GM18858 (cell line): ENCODE results near the gene KLHL17.
"Not testable (repeated sequence)": the region's sequence is repeated elsewhere in the genome, so short reads cannot be mapped to it uniquely, and the experiment has no call there.

Experiments
- ATAC-seq: cut with Tn5 transposase; IDR thresholded peaks from one replicate; pipeline ENCODE4 v1.9.1; 2021; ENCODE audit not compliant: unreplicated experiment

Gene KLHL17

DNA sequence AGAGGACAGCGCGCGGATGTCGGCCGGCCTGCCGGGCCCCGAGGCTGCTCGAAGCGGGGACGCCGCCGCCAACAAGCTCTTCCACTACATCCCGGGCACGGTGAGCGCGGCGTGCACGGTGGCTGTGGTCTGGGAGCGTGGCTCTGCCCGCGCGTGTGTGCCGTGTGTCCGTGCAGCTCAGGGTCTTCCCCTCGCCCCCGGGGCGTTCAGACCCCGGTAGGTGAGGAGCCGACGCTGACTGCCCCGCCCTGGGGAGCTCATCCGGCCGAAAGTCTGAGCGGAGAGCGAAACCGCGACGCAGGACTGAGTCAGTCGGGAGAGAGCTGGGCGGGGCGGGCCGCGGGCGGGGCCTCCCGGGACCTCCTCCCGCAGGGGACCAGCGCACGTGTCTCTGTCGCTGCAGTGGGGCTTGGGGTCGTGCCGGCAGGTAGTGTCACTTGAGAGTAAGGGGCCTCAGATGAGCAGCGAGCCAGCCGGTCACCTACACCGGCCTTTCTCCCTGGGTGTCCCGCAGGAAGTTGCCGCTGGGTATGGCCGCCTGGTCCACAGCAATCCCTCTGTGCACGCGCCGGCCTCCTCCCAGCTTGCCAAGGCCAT, 6.4 kb downstream of the KLHL17 start:
- no peak for ATAC-seq

DNA sequence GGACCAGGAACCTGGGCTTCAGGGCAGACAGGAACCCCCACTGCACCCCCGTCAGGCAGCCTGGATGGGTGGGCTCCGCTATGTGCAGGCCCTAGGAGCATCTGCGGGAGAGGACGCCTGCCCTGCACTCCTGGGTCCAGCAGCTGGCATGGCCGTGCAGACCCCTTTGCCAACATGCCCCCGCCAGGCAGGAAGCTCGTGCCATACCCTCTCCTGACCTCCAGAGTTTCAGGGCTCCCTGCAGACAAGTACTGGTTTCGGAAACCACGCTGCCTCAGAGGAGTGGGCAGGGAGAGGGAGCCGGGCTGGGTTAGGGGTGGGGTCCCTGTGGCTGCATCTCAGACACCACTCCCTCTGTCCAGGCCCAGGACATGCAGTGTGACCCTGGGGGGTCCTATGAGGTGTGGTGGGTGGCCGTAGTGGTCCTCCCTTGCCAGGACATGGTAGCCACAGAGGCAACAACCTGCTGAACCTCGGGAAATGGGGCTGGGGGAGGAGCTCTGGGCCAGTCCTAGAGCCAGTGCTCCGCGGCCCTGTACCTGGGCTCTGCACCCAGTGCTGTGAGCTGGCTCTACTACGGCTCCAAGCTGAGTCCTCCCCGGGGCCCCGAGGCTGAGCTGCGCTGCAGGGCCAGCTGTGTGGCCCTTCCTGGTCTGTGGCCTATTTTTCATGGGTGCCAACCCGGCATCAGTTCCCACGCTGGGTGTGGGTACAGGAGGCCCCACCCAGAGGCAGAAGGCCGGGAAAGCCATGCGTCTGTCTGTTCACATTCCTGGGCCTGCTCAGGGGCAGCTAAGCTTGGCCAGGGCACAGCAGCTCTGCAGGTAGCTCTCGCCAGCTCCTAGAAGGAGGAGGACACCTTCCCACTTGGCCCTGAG, 7.3 kb downstream of the KLHL17 start:
- ATAC-seq, result no peak

DNA sequence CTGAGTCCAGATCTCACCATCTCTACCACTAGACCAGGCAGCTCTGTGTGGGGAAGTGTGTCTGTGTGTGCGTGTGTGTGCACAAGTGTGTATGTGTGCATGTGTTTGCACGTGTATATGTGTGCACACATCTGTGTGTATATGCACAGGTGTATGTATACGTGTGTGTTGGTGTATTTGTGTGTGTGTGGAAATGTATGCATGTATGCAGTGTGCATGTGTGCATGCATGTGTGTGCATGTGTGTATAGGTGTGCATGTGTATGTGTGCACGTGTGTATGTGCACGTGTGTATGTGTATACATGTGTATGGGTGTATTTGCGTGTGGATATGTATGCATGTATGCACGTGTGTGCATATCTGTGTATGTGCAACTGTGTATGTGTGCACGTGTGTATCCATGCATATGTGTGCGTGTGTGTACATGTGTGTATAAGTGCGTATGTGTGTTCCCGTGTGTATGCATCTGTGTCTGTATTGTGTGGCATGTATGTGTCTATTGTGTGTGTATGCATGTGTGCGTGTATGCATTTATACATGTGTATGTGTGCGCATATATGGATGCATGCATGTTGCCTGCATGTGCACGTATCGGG, 9.0 kb downstream of the KLHL17 start:
- ATAC-seq, result no peak

DNA sequence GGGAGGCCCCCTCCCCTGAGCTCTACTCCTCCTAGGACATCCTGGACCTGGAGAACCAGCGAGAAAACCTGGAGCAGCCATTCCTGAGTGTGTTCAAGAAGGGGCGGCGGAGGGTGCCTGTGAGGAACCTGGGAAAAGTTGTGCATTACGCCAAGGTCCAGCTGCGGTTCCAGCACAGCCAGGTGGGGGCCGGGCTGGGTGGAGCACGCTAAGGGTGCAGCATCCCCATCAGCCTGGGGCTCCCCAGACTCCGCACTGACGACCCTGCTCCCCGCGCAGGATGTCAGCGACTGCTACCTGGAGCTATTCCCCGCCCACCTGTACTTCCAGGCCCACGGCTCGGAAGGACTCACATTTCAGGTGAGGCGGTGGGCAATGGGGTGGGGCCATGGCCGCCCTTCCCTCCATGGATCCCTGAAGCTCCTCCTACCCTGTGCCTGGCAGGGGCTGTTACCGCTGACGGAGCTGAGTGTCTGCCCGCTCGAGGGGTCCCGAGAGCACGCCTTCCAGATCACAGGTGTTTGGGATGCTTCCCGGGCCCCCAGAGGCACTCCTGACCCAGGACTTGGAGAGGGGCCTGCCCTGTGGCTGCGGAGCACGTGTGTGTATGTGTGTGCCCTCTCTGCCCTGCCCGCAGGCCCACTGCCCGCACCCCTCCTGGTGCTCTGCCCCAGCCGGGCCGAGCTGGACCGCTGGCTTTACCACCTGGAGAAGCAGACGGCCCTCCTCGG, 10.0 kb downstream of the KLHL17 start:
- no peak for ATAC-seq

DNA sequence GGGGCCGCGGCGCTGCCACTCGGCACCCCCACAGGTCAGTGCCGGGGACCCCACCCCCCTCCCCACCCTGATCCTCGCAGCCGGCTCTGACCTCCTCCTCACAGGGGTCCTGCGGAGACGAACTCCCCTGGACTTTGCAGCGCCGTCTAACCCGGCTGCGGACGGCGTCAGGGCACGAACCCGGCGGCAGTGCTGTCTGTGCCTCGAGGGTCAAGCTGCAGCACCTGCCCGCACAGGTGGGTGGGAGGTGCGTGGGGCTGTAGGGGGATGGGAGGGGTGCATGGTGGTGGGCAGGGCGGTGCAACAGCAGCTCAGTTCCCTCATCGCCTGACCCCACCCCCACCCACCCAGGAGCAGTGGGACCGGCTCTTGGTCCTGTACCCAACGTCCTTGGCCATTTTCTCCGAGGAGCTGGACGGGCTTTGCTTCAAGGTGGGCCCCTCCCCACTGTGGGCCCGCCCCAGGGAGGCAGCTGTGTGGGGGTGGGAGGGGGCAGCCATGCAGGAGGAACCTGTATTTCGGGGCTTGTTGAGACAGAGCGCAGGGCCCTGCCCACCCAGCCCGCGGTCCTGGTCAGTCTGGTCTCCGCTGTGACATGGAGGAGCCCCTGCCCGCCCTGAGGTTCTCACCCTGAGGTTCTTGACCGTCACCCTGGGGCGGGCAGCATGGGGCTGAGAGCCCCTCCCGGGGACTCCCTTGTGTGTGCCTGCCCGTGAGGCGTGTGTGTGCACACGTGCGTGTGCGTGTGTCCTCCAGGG, 10.8 kb downstream of the KLHL17 start:
- ATAC-seq, result no peak

DNA sequence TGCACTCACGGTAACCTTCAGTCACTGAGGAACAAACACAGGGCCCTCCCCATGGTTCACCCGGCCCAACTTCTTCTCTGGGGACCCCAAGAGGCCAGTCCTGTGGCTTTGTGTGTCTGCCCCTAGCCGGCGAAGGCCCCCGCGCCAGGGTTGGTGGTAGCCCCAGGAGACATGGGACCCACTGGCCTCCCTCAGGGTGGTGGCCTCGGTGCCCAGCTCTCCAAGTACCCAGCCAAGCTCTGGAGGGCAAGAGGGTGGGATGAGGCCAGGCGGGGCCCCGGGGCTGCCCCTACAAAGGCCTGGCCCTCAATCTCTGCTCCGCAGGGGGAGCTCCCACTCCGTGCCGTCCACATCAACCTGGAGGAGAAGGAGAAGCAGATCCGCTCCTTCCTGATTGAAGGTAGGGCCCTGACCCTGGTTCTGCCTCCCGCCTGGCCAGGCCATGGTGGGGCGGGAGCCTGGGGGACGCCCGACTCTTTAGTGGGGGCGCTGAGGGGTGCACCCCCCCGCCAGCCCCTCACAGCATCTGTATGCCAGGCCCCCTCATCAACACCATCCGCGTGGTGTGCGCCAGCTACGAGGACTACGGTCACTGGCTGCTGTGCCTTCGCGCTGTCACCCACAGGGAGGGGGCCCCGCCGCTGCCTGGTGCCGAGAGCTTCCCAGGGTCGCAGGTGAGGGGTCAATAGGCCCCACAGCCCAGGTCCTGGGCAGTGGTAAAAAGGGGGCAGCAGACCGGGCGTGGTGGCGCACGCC, 11.5 kb downstream of the KLHL17 start:
- no peak for ATAC-seq

DNA sequence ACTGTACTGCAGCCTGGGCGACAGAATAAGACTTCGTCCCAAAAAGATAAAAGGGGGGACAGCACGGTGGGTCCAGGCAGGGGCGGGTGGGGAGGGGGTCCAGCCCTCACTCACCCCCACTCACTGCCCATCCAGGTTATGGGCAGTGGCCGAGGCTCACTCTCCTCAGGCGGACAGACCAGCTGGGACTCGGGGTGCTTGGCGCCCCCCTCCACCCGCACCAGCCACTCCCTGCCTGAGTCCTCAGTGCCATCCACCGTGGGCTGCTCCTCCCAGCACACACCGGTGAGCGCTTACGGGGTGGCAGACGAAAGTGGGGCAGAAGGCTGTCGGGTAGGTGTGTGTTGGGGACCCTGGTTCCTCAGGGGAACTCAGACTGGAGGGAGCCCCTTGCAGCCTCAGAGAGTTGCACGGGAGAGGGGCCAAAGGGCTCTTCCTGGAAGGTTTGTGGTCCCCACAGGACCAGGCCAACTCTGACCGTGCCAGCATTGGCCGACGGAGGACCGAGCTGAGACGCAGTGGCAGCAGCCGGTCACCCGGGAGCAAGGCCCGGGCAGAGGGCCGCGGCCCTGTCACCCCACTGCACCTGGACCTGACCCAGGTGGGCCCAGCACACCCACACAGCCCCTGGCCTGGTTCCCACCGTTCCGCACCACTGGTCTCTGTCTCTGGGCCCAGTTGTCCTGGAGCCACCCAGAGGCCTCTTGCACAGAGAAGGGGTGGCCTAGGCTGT, 12.5 kb downstream of the KLHL17 start:
- ATAC-seq, result no peak

DNA sequence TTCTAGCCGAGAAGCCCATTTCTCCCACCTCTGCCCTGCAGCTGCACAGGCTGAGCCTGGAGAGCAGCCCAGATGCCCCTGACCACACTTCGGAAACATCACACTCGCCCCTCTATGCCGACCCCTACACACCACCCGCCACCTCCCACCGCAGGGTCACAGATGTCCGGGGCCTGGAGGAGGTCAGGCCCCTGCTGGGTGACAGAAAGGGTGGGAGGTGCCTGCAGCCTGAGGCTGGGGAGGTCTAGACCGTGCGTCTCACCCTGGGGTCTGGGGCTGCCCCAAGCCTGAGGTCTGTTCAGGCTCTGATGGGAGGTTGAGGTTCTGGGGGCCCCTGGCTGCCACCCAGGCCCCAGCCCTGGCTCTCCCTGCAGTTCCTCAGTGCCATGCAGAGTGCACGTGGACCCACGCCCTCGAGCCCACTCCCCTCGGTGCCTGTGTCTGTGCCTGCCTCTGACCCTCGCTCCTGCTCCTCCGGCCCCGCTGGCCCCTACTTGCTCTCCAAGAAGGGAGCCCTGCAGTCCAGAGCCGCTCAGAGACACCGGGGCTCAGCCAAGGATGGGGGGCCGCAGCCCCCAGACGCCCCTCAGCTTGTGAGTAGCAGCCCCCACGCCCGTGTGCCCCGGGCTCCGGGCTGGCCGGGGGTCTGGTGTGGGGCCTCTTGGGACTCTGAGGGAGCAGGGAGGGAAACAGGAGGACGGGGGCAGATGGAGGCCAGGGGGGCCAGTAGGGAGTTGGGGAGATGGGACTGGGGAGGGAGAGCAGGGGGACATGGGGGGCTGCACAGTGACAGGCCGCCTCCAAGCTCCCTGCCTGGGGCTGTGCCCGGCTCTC, 13.3 kb downstream of the KLHL17 start:
- ATAC-seq, result no peak

DNA sequence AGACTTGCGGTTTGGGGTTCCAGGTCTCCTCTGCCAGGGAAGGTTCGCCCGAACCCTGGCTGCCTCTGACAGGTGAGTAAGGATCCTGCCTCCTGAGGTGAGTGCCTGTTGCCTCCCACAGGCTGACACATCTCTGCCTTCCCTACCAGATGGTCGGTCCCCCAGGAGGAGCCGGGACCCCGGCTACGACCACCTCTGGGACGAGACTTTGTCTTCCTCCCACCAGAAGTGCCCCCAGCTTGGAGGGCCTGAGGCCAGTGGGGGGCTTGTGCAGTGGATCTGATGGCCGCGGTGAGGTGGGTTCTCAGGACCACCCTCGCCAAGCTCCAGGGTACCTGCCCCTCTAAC, 13.9 kb downstream of the KLHL17 start:
- ATAC-seq, result no peak

DNA sequence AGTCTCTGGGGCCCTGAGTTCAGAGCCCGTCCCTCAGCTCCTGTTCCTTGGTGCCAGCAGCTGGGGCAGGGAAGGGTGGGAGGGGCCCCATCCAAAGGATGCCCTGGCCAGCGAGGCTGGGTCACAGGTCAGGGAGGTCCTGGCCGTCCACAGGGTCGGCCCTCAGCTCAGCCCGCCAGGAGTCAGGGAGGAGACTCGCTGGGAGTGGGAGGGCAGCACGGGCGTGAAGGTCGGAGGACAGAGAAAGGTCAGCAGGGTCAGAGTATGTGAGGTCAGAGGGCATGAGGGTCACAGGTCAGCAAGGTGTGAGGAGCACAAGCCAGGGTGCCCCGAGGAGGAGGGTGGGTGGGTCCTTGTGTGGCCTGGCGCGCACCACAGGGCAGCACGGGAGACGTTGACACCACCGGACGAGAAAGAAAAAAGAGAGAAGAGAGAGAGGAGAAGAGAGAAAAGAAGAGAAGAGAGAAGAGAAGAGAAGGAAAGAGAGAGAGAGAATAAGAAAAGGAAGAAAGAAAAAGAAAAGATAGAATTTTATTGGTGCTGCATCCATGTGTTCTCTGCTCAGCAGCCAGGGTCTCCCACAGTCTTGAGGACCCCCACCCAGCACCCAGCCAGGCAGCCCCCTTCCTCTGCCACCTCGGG, 14.4 kb downstream of the KLHL17 start:
- no peak for ATAC-seq

DNA sequence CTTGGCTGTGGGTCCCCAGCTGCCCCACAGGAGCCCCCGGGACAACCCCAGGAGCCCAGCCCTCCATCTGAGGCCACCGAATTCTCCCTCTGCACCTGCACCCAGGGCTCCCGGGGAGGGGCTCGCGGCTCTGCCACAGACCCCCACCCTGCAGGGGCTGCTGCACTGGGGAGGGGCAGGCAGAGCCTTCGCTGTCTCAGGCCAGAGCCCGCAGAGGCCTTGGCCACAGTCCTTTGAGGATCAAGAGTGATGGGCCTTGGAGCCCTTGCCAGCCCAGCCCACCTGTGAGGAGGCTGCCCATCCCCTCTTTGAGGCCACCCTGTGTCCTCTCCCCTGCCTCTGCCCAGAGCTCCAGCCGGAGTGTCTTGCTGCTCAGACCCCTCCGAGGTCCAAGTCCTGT, 15.0 kb downstream of the KLHL17 start:
- ATAC-seq, result no peak

DNA sequence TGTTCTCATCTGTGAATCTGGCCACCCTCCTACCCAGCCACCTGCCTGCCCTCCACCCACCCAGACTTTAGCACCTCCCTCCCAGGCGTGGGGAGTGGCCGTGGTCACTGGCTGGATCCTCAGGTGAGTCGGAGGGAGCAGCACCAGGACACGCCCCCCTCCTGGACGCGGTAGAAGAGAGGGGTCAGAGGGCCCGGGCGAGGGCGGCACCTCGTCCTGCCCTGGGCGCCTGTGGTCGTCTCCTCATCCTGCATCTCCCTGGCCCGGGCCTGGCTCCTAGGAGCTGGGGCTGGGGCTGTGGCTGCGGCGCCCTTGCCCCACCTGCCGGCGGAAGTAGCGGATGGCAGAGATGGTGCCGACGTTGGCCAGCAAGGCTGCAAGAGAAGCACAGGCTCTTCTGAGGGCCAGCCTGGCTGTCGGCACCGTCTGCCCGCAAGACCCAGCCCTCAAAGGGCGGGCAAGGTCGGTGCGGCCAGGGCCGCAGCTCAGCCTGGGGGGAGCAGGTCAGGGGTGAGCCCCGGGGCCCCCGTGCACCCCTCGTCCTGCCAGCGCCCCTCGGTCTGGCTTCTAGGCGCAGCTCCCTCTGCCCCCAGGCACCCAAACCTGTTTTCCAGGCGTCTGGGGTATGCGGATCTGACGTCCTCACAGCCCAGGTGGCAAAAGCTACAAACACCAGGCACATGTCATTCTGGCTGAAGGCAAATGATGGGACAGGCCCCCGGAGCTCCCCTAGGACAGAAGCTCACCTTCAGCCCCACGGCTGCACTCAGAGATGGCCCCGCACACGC, 15.7 kb downstream of the KLHL17 start:
- ATAC-seq, result no peak

DNA sequence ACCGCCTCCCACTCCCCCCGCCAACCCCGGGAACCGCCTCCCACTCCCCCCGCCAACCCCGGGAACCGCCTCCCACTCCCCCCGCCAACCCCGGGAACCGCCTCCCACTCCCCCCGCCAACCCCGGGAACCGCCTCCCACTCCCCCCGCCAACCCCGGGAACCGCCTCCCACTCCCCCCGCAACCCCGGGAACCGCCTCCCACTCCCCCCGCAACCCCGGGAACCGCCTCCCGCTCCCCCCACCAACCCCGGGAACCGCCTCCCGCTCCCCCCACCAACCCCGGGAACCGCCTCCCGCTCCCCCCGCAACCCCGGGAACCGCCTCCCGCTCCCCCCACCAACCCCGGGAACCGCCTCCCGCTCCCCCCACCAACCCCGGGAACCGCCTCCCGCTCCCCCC, 16.4 kb downstream of the KLHL17 start:
- not testable (repeated sequence) for ATAC-seq

DNA sequence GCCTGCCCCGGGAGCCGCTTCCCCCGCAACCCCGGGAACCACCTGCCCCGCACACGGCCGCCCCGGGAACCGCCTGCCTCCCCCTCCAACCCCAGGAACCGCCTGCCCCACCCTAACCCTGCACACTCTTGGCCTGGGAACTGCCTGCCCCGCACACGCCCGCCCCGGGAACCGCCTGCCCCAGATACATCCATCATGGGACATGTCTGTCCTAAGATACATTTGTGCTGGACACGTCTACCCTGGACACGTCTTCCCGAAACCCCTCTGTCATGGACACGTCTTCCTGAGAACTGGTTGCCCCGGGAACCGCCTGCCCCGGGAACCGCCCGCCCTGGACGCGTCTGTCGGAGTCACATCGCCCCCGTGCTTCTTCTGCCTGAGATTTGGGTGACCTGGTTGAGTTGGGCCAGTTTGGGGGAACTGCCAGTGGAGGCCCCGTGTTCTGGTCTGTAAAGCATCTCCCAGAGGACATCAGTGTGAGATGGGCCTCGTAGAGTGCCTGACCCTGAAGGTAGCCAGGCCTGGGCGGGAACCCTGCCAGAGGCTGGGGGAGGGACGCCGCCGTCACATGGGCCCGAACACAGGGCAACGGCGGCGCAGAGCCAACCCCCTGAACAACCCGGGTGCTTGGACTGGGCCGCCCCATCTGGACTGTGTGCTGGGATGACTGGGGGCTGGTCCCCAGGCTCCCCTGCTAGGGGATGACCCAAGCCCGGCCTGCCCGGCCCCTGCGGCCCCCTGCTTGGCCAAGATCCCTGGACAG, 17.9 kb downstream of the KLHL17 start:
- no peak for ATAC-seq

DNA sequence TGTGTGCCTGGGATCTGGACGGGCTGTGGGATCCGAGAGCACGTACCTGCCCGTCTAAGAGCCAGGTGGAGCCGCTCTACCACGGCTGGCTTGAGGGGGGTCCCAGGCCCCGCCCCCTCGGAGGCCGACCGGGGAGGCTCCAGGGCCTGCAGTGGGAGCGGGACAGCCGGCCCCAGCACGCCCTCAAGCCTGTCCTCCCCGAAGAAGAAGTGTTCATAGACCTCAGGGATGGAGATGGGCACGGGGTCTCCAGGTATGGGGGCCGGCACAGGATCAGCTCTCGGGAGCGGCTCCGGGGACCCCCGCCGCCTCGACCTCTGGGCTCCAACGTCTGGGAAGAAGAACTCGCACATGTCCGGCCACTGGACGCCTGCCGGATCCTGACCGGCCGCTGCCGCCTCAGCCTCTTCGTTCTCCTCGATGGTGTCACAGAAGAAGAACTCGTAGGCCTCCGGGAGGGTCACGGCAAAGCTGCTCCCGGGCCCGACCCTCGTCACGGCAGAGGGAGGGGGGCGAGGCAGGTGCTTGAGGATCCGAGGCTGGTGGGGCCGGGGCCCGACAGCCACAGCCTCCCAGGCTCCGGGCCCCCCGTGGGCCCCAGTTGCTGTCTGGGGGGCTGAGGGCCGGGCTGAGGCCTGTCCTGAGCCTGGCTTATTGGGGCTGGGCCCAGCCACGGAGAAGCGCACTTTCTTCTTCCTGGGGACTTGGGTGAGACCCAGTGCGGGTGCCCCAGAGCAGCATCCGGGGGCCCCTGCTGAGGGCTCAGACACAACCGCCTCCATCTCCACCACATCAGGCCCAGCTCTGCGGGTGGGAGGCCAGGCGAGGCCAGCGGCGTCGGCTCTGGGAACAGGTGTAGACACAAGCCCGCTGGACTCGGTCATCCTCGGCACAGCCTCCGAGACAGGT, 18.7 kb downstream of the KLHL17 start:
- ATAC-seq, result no peak

DNA sequence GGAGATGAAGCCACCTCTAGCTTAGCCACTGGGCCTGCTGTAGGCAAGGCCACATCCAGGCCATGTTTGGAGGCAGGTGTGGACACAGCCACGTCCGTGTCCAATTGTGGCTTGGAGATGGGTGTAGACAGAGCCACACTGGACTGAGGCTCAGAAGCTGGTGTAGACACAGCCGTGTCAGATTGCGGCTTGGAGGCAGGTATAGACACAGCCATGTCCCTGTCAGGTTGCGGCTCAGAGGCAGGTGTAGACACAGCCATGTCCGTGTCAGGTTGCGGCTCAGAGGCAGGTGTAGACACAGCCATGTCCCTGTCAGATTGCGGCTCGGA, 19.3 kb downstream of the KLHL17 start:
- no peak for ATAC-seq
